ENCODE results near the gene MEIOSIN. TPM values are rescaled to one million over a fixed set of nuclear protein-coding genes. Genes with fewer than 3 reads are reported as not detected.

The MEIOSIN gene
- total and polyA plus RNA-seq, 9 of the 15 experiments (the other 6 are each of a cell fraction or from before 2014, with no cell fraction given): 0.06 to 2.0 (median 0.76) TPM

GRCh38 chr19:45769821-45770191, 36.6 kb downstream of the MEIOSIN start (continued):
- TF ChIP-seq SAP30 (IDR thresholded peaks at IDR 0.05; ENCODE audit: borderline replicate concordance, insufficient read depth, low read depth, low read length, poor library complexity, severe bottlenecking): peak; percentile 3
- TF ChIP-seq THAP7 (CRISPR knock-in tag; IDR thresholded peaks at IDR 0.05): 0 out of 2 replicates have a peak, but pooled peaks have one; percentile 83
- no peak for TF ChIP-seq ZNF146 (CRISPR knock-in tag; IDR thresholded peaks at IDR 0.05; ENCODE audit: unreplicated experiment)
- TF ChIP-seq CBX8 (IDR thresholded peaks at IDR 0.05; ENCODE audit: borderline replicate concordance, extremely low read depth, low read depth, low read length, poor library complexity, severe bottlenecking): no peak
- TF ChIP-seq SNIP1 (IDR thresholded peaks at IDR 0.05; ENCODE audit: low read depth): no peak
- TF ChIP-seq DPF2 (IDR thresholded peaks at IDR 0.05): no peak; the same call in 1 of the 2 replicates
- TF ChIP-seq OTX1 (CRISPR knock-in tag; IDR thresholded peaks at IDR 0.05): no peak
- no peak for TF ChIP-seq MAZ (CRISPR knock-in tag; conservative IDR thresholded peaks at IDR 0.05 in 1 of 2, IDR thresholded peaks at IDR 0.05 in 1 of 2)
- TF ChIP-seq MBD2 (IDR thresholded peaks at IDR 0.05; ENCODE audit: borderline replicate concordance, low read depth): no peak
- TF ChIP-seq KAT7 (CRISPR knock-in tag; IDR thresholded peaks at IDR 0.05; ENCODE audit: borderline replicate concordance): 0 out of 2 replicates have a peak, but pooled peaks have one; percentile 11
- TF ChIP-seq DEAF1 (CRISPR knock-in tag; IDR thresholded peaks at IDR 0.05): no peak
- 0 out of 2 replicates have a peak, but pooled peaks have one; percentile 82 for TF ChIP-seq ZNF780A (CRISPR knock-in tag; IDR thresholded peaks at IDR 0.05)
- TF ChIP-seq MAFG (tag; conservative IDR thresholded peaks at IDR 0.05): no peak
- no peak for TF ChIP-seq ETV6 (IDR thresholded peaks at IDR 0.05; ENCODE audit: borderline replicate concordance in 1 of 2, low read depth in 2 of 2, low read length in 1 of 2)
- no peak for TF ChIP-seq ETV6 (CRISPR knock-in tag; IDR thresholded peaks at IDR 0.05; ENCODE audit: borderline replicate concordance)
- no peak for TF ChIP-seq ZNF592 (IDR thresholded peaks at IDR 0.05)
- no peak for TF ChIP-seq BRCA1 (IDR thresholded peaks at IDR 0.05)
- TF ChIP-seq BRCA1 (CRISPR knock-in tag; IDR thresholded peaks at IDR 0.05): 0 out of 2 replicates have a peak, but pooled peaks have one; percentile 18
- TF ChIP-seq MAFF (IDR thresholded peaks at IDR 0.05; ENCODE audit: low read length): no peak
- TF ChIP-seq ZSCAN32 (CRISPR knock-in tag; IDR thresholded peaks at IDR 0.05): no peak
- no peak for TF ChIP-seq FOS (IDR thresholded peaks at IDR 0.05; ENCODE audit: extremely low read depth, insufficient read length)
